Spinal cord (tissue), 10 donors: ENCODE results near the gene EEFSEC. TPM values are rescaled to one million over a fixed set of nuclear protein-coding genes. Genes with fewer than 3 reads are reported as not detected.

Experiments used
- DNase-seq, 6 donors: peaks; one replicate each; pipeline versions ENCODE4 v3.0.0 to v3.0.0-alpha.2; 2013 to 2015; ENCODE audit warnings: low spot score in 6 of 6, low read depth in 4 of 6
- H3K27ac ChIP-seq: one replicate; pipeline ENCODE4 v1.5.1; 2013; ENCODE audit warnings: low read depth, low read length, control low read depth
- H3K27me3 ChIP-seq: one replicate; pipeline ENCODE4 v1.6.1; 2013; ENCODE audit warnings: low read length; ENCODE audit not compliant: control insufficient read depth, insufficient read depth
- H3K36me3 ChIP-seq: one replicate; pipeline ENCODE4 v1.6.1; 2013; ENCODE audit warnings: low read length; ENCODE audit not compliant: control insufficient read depth, insufficient read depth
- H3K4me1 ChIP-seq: one replicate; pipeline ENCODE4 v1.6.1; 2013; ENCODE audit warnings: low read length; ENCODE audit not compliant: control insufficient read depth, insufficient read depth
- H3K4me3 ChIP-seq: one replicate; pipeline ENCODE4 v1.5.1; 2013; ENCODE audit warnings: low read depth, low read length, control low read depth
- H3K9me3 ChIP-seq: one replicate; pipeline ENCODE4 v1.6.1; 2013; ENCODE audit warnings: low read length; ENCODE audit not compliant: control insufficient read depth, insufficient read depth
- WGBS: methylation state at CpG from one replicate; pipeline ENCODE4 v1.1.5; 2013; ENCODE audit warnings: missing lambda C conversion rate; ENCODE audit not compliant: insufficient coverage; 5-methylcytosine and 5-hydroxymethylcytosine counted together
- polyA plus RNA-seq, 2 donors: library from polyadenylated mRNA; unstranded; fragments of 120-200 nt; gene quantifications; one replicate each; pipeline ENCODE4 v1.2.1, GENCODE V29; 2013; ENCODE audit not compliant: insufficient read length in 2 of 2
- total RNA-seq, 2 donors: library from RNA; depleted of rRNA in 1 of 2; stranded (reverse); fragments of 120-200 nt in 1 of 2; fragments of >200 nt in 1 of 2; gene quantifications; one replicate each; pipeline versions ENCODE4 v1.2.3 to v1.2.4, GENCODE V29; 2013 to 2014
- donor health status: healthy.

Gene EEFSEC
- total and polyA plus RNA-seq, 4 donors = 6.4 to 29.1 (median 18.3) TPM

DNA sequence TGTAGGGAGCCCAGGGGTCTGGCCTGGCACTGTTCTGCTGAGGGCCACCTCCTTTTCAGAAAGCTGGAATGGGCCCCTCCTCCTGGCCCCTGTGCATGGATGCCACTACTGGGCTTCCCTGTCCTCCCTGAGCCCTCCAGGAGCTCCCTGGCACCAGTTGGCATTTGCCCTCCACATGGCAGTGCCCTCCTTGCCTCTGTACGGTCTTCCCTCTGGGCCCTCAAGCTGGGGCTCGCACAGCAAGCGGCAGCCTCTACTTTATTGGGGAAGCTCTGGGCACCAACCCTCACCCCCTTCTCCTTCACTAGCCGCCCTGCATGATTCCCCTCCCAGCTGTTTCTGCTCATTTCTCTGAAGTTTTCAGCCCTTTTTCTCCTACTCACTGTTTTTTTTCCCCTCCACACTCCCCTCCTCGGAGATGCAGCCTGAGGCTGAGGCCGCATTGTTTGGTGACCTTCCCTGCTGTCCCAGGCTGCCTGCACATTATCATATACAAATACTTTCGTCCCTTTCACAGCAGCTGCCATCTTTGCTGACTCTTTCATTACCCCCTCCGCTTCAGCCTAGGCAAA lies 127.3 kb downstream of the EEFSEC start:
- Histone ChIP-seq H3K27ac (peak overlapping the region; percentile 90), H3K36me3 (peaks cover 10% of the 10 kb centered on the region), H3K27me3 (no peaks in the 10 kb centered on the region), H3K4me1 (peaks cover 88% of the 10 kb centered on the region), H3K9me3 (no peaks in the 10 kb centered on the region), H3K4me3 (no peak overlapping the region)
- 67% methylated on average over 7 of the region's 8 CpGs for WGBS
- DNase-seq = peak in 1 of 6 donors; percentile 44

DNA sequence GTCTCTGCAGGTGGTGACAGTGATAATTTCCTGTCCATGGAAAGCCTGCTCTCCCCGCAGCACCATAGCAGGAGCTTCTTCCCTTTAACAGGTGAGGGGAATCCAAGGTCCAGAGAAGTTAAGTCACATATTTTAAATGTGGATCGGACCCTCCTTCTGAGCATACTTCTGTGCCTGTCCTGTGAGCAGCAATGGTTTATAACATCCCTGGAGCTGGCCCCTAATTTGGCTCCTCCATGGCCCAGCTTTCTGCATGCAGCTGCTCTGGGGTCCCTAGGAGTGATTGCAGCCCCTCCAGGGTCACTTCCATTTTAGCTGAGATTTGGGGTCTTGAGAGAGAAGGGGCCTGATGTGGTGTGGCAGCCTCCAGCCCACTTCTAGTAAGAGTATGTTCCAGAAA lies 127.8 kb downstream of the EEFSEC start:
- peaks cover 7% of the 10 kb centered on the region for H3K36me3 ChIP-seq
- peaks cover 84% of the 10 kb centered on the region for H3K4me1 ChIP-seq
- H3K9me3 ChIP-seq = no peaks in the 10 kb centered on the region
- H3K27me3 ChIP-seq = no peaks in the 10 kb centered on the region
- H3K27ac ChIP-seq = peak overlapping the region; percentile 90
- H3K4me3 ChIP-seq = no peak overlapping the region
- no peak for DNase-seq
- 42% methylated on average over 2 of the region's 2 CpGs for WGBS

DNA sequence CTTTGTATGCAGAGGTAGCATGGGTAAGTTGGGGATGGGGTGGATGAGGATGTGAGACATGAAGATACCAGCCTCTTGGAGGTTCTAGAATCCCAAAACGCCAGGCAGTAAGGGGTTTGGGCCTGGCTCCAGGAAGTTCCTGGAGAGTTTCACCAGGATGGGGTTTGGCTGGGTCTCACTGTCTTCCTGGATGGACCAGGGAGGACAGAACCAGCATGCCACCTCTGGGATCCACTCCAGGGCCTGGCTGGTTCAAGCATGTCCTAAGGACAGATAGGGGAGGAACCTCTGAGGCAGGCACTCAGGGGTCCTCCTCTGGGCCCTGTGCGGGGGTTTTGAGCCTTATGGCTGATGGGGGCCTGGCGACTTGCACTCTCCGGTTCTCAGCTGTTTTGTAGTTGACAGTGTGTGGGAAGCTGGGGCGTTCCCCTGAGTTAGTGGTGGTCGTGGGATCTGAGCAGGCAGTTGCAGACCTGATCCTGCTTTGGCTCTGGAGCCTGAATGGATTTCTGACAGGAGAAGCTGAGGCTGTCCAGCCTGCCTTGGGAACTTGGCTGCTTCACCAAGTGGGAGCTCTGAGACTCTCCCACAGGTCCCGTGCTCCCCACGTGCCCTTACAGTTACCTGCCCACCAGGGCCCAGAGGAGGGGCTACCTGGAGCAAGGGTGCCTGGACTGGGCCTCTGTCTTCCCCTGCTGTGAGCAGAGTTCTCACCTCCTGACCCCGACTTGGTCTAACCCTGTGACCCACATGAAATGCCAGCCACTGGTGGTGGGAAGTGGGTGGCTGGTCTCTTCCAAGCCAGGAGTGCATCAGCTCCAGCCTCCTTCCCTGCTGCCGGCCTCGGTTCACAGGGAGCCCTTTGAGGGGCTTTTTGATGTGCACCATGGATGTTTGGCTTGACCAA lies 128.4 kb downstream of the EEFSEC start:
- DNase-seq = no peak
- Histone ChIP-seq H3K4me1 (peaks cover 78% of the 10 kb centered on the region), H3K4me3 (no peak overlapping the region), H3K27me3 (no peaks in the 10 kb centered on the region), H3K27ac (peak overlapping the region; percentile 90), H3K9me3 (no peaks in the 10 kb centered on the region), H3K36me3 (peaks cover 7% of the 10 kb centered on the region)
- 80% methylated on average over 11 of the region's 11 CpGs for WGBS

DNA sequence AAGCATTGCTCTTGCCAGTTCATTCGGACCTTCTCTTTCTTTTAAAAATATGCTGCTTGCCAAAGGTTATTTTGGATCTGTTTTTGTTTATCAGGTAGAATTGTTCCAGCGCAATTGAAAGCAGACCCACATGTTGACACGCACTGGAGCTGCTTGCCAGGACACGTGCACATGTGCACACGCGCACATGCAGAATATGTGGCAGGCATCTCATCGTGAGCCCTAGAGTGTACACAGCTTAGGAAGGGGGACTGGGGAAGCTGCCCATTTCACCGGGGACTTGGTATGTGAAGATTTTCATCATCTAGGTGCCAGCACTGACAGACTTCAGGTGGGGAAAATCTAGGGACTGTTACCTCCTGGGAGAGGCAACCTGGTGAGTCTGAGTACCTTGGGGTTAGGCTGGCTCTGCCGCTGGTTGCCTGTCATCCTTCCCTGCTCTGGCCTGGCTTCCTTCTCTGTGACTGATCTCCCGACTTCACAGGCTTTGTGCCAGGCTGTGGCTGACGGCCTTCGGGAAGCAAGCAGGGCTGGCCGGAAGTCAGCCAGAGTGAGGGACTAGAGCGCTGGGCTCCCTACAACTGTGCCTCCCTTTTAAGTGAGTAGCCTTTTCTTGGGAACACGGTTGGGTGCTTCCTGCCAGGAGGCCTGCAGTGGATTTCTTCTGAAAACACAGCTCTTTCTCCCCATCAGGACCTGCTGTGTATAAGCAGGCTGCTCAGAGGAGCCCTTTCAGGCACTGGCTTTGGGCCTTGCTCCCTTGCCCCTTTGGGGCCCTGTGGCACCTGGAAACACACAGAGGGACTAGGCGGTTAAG lies 129.3 kb downstream of the EEFSEC start:
- Histone ChIP-seq H3K36me3 (peaks cover 7% of the 10 kb centered on the region), H3K9me3 (no peaks in the 10 kb centered on the region), H3K27me3 (no peaks in the 10 kb centered on the region), H3K4me3 (no peak overlapping the region), H3K4me1 (peaks cover 71% of the 10 kb centered on the region), H3K27ac (peak overlapping the region; percentile 90)
- WGBS = 54% methylated on average over 15 of the region's 16 CpGs
- DNase-seq = peak in 3 of 6 donors; percentile 15 to 78 (median 45)

DNA sequence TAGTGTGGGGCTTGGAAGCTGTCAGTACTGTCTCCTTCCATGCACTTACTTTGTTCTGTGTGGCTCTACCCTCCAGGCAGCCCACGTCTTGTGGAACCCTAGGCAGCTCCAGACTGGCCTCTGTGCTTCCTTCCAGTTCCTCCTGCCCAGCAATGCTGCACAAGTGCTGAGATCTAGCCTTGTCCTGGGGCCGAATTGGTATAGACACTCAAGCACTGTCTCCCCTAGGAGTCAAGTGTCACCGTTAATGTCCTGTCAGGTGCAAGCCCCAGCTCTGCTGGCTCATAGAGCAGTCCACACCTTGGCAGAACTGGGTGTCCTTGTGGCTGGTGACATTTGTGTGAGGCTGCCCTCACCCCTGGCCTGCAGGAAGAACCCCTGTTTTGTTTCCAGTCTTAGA lies 130.1 kb downstream of the EEFSEC start:
- no peaks in the 10 kb centered on the region for H3K9me3 ChIP-seq
- no peaks in the 10 kb centered on the region for H3K27me3 ChIP-seq
- H3K4me3 ChIP-seq = no peak overlapping the region
- WGBS = 81% methylated on average over 3 of the region's 3 CpGs
- no peak for DNase-seq
- H3K27ac ChIP-seq = peak overlapping the region; percentile 90
- H3K4me1 ChIP-seq = peaks cover 63% of the 10 kb centered on the region
- peaks cover 7% of the 10 kb centered on the region for H3K36me3 ChIP-seq

DNA sequence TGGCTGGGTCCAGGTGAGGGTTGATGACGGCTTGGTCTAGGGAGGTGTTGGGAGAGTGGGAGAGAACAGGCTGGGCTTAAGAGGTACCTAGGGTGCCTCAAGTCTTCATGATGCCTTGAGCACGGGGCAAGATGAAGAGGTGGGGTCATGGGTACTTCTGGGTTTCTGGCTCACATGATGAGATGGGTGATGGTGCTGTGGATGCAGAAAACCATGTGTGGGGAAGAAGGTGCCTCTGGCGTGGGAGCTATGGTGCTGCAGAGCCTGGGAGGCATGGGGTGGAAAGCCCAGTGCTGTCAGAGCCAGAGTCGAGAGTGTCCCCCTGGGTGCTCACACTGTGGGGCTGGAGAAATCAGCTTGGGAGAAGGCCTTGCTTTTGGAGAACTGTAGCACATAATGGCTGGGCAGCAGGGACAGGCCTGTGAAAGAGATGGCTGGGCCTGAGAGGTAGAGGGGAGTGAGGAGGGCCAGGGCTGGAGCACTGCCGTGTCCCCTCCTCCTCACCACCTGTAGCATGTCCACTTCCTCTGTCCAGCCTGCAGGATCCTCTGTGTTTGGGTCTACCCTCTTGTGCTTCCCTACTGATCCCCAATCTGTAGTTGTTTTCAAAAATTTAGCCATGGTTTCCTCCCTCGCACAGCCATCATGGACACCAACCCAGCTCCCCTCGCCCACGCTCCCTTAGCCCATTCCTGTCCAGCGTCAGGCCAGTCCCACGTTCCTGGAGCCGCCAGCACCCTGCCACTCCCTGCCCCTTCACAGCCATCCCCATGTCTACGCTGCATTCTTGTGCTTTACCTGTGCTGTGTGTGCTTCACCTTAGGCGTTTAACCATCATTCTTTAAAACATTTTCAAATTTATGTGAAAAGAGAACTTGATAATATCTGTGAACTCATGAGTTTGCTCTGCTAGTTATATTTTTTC lies 132.0 kb downstream of the EEFSEC start:
- no peaks in the 10 kb centered on the region for H3K9me3 ChIP-seq
- H3K4me3 ChIP-seq = no peak overlapping the region
- DNase-seq = no peak
- no peaks in the 10 kb centered on the region for H3K27me3 ChIP-seq
- 91% methylated on average over 11 of the region's 13 CpGs for WGBS
- H3K27ac ChIP-seq = no peak overlapping the region
- H3K36me3 ChIP-seq = peaks cover 4% of the 10 kb centered on the region
- H3K4me1 ChIP-seq = peaks cover 46% of the 10 kb centered on the region

DNA sequence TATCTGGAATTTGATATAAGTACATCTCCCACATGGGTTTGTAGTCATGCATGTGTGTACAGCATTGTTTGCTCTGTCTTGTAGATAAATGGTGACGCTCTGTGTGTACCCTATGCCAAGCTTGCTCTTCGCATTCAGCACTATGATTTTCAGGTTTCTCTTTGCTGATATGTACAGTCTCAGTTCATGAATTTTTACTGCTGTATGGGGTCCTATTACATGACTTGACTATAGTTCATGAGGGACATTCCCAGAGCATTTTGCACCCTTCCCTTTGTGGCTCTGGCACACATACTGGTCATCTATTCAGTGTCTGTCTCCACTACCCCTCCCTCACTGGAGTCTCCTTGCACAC lies 132.7 kb downstream of the EEFSEC start:
- H3K4me3 ChIP-seq = no peak overlapping the region
- 100% methylated on average over 1 of the region's 2 CpGs for whole genome bisulfite sequencing

DNA sequence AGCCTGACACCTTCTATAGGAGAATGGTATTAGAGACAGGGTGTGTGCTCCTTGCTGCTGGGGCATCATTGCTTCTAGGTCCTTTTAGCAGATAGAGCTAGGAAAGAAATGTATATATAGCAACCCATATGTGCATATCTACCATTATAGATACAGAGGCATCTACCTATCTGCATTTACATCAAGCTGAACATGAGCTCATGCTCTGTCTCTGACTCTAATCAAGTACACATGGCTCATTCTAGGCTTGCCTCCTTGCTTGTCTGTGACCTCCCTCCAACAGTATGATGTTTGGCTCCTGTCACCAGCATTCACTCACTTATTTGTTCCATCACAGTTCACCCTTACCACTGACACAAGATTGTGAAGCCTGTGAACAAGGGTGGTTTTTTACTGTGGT lies 133.4 kb downstream of the EEFSEC start:
- Histone ChIP-seq H3K9me3 (peaks cover 2% of the 10 kb centered on the region), H3K4me3 (no peak overlapping the region), H3K36me3 (peaks cover 4% of the 10 kb centered on the region), H3K4me1 (peaks cover 33% of the 10 kb centered on the region), H3K27me3 (no peaks in the 10 kb centered on the region), H3K27ac (no peak overlapping the region)
- DNase-seq = no peak

More for the DNA sequence above, 132.7 kb downstream of the EEFSEC start:
- peaks cover 40% of the 10 kb centered on the region for H3K4me1 ChIP-seq
- H3K9me3 ChIP-seq = peaks cover 2% of the 10 kb centered on the region
- peaks cover 4% of the 10 kb centered on the region for H3K36me3 ChIP-seq
- H3K27me3 ChIP-seq = no peaks in the 10 kb centered on the region
- DNase-seq = peak in 1 of 6 donors; percentile 59
- H3K27ac ChIP-seq = no peak overlapping the region

DNA sequence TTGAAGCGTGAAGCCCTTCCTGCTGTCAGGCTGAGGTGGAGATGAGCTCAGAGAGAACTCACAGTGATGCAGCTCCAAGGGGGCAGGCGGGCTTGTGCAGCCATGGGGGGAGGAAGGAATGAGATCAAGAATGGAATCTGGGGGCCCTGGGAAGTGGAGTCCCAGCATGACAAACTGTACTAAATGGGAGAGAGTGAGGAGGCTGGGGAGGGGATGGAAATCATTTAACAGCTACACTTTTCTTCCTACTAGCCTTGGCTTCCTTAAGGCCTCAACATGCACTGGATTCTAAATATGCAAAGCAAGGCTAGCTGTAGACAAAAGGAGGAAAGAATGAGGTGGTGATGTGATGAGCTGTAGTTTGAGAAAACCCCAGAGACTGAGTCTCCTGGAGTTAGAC lies 133.9 kb downstream of the EEFSEC start:
- H3K27me3 ChIP-seq = no peaks in the 10 kb centered on the region
- H3K4me3 ChIP-seq = no peak overlapping the region
- no peak for DNase-seq
- H3K9me3 ChIP-seq = peaks cover 2% of the 10 kb centered on the region
- peaks cover 27% of the 10 kb centered on the region for H3K4me1 ChIP-seq
- WGBS = 90% methylated on average over 2 of the region's 2 CpGs
- H3K27ac ChIP-seq = no peak overlapping the region
- peaks cover 4% of the 10 kb centered on the region for H3K36me3 ChIP-seq
